ENCODE measurements around the gene ARMH4.

Gene ARMH4, protein sequence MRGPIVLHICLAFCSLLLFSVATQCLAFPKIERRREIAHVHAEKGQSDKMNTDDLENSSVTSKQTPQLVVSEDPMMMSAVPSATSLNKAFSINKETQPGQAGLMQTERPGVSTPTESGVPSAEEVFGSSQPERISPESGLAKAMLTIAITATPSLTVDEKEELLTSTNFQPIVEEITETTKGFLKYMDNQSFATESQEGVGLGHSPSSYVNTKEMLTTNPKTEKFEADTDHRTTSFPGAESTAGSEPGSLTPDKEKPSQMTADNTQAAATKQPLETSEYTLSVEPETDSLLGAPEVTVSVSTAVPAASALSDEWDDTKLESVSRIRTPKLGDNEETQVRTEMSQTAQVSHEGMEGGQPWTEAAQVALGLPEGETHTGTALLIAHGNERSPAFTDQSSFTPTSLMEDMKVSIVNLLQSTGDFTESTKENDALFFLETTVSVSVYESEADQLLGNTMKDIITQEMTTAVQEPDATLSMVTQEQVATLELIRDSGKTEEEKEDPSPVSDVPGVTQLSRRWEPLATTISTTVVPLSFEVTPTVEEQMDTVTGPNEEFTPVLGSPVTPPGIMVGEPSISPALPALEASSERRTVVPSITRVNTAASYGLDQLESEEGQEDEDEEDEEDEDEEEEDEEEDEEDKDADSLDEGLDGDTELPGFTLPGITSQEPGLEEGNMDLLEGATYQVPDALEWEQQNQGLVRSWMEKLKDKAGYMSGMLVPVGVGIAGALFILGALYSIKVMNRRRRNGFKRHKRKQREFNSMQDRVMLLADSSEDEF

DNA sequence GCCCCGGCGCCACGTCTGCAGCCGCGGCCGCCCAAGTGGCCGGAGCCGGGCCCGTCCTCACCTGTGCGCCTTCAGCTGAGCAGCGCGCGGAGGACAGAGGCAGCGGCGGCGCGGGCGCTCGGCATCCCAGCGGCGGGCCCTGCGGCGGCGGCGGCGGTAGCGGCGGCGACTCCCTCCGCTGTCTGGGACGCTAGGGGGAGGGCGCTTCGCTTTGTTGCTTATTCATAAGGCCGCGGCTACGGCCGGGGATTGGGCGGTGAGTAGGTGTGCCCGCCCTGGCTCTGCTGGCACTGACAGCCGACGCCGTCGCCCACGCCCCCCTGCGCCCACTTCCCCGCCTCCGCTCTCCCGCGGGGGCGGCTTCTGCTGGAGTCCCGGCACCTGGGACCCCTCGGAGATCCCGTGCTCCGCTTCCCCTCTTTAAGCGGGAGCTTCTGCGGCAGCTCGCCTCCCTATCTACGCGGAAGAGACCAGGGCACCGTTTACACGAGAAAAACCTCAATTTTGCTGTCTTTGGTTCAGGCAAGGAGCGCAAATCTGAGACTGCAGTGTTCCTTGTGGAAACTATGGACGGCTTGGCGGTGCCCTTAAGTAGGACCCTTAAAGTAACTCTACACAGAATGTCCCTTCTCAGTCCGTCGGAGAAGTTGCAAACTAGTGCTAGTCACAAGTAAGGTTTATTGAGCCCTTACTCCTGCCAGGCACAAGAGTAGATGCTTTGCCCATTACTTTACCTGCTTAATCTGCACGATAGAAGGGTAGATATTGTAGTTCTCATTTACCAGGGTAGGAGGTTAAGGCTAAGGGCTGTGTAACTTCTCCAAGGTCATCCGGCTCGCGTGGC is at the start of gene ARMH4:
ARMH4 (minus strand) TSS at position 200 of the 844 bp plus-strand sequence. CDS start 12,855 bp downstream, outside the sequence.
- DNase-seq (ENCODE audit: low spot score) = peak; percentile 92

DNA sequence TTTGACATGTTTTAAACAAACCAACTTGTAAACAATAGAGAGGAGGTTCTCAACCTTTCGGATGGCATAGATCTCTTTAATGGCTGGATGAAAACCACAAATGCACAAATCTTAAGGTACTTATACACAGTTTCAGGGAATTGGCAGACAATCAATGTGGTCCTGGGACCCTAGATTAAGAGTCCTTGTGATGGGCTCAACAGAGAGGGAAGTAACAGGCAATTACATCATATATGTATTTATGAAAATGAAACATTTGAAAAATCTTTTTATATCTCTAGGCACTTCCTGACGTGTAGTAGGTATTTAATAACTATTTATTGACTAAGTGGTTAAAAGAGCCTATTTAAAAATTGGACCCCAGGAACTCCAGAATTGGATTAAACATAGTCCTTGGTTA is 48.8 kb upstream of the ARMH4 start:
- no peak for DNase-seq (ENCODE audit: low spot score)

DNA sequence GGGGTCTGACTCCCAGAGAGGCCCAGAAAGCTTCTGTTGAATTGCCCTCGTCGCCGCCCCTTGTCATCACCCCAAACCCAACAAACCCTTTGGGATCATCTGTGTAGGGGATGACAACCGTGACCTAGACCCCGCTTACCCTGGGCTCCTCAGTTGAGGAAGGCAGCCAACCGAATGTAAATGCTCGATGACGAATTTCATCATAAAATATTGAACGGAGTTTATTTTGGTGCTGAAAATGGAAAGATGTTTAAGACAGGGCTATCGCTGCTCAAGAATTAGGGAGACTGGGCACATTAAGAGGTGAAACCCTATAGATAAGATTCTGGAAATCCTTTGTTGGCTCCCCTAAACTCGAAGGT is 48.4 kb upstream of the ARMH4 start:
- no peak for DNase-seq (ENCODE audit: low spot score)

DNA sequence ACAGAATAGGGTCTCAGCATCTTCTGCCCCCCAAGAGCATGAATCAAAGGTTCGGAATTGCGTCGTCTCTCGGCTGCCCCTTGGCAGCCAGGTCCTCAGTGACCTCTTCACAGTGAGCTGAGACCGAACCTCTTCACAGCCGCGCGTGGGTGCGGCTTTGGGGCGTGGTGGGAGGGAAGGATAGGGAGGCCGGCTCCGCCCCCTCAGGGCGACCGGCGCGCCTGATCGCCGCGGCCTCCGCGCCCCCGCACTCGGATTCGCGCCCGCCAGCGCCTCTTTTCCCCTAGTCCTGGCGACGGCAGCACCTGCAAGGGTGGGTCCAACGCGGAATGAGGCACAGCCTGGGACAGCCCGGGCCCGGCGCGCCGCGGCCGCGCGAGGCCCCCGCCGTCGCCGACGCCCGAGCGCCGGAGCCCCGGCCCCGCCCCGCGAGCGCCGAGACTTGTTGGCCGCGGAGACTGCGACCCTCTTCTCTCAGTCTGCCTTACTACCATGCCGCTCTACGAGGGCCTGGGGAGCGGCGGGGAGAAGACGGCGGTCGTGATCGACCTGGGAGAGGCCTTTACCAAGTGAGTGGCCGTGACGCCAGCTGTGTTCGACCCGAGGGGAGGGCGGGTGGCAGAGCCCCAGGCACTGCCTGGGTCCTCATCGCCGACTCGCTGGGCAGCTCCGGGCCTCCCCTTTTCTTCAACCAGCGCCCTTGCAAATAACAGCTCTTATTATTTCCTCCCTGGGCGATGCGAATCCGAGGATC is 47.9 kb upstream of the ARMH4 start, which contains the start of gene ACTR10:
ACTR10 (plus strand) TSS at position 424 of the 754 bp plus-strand sequence; CDS start at position 493, 69 bp downstream.
- DNase-seq (ENCODE audit: low spot score) = peak; percentile 94

DNA sequence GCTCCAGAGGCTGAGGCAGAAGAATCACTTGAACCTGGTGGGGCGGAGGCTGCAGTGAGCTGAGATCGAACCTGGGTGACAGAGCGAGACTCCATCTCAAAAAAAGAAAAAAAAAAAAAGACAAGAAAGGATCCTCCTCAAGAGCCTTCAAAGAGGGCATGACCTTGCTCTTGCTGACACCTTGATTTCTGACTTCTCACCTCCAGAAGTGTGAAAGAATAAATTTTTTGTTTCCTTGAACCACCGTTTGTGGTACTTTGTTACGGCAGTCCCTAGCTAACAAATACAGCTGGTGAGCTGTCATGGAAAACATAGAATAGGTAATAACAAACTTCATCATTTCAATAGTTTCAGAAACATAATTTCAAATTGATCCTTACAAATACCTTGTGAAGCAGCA is 46.1 kb upstream of the ARMH4 start:
- DNase-seq (ENCODE audit: low spot score) = no peak

DNA sequence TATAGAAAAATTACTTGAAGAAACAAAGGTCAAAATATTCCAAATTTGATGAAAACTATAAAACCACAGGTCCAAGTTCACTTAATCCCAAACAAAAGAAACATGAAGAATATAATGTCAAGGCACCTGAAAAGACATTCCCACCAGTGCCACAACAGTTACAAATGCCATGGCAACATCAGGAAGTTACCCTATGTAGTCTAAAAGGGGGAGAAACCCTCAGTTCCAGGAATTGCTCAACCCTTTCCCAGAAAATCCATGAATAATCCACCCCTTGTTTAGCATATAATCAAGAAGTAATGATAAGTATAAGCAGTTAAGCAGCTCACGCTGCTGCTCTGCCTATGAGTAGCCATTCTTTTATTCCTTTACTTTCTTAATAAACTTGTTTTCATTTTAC is 44.2 kb upstream of the ARMH4 start:
- DNase-seq (ENCODE audit: low spot score) = no peak

DNA sequence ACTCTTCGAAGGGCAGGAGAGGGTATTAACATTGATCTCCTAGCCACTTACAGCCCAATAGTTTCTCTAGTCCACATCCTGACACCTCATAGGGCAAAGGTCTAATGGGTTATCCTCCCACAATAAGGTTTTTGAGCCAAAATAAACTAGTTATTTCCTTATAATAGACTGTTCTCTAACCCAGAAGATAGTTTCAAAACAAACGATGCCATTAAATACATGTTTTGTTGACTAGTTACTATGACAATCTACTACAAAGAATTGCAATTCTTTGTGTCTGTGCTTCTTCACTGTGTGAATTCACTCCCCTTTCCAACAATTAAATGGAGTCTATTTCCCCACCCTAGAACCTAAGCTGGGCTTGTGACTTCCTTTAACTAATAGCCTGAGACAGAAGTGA is 41.5 kb upstream of the ARMH4 start:
- no peak for DNase-seq (ENCODE audit: low spot score)

DNA sequence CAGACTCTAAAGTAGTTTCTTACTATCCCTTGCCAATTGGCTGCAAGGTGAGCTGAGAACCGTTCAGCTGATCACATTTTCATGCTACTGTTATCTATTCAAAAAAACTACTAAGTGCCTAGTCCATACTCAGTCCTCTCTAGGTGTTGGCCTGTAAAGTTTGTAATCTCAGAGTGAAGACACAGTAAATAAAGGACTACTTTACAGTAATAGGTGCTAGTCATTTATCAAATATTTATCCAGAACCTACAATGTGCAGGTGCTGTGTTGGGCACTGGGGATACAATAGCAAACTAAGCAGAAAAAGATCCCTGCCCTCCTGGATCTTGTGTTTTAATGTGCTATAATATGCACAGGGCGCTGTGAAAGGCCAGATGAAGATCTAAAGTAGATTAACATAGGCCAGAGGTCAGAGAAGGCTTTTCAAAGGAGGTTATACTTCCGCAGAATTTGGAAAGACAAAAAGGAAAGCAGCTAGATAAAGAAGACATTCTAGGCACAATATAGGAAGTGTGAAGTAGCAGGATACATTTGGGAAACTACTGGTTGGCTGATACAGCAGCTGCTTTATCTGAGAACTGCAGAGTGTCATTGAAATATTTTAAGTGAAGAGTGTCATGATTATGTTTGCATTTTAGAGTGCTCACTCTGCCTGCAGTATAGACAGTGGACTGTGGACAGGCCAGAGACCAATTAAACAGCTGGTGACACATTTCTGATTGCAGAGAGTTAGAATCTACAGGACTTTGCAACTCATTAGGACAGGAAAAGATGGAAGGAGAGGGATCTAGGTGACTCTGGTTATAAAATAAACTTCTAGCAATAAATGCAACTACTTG is 40.0 kb upstream of the ARMH4 start:
- DNase-seq (ENCODE audit: low spot score) = no peak

DNA sequence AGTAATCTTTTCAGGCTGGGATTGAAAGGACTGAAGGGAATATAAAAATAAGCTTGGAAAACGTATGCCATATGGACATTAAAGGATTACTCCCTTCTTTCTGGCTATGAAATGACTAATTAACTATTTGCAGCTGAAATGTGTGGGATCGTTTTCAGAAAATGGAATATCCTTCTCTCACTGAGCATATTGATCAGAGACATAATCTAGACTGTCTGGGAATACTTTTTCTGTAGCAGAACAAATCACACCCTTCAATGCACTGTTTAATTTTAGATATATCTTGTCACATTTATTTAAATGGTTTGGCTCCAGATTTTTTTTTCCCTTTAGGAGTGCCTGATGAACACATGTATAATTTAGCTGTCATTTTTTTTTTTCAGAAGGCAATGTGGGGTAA is 37.2 kb upstream of the ARMH4 start:
- DNase-seq (ENCODE audit: low spot score) = no peak

DNA sequence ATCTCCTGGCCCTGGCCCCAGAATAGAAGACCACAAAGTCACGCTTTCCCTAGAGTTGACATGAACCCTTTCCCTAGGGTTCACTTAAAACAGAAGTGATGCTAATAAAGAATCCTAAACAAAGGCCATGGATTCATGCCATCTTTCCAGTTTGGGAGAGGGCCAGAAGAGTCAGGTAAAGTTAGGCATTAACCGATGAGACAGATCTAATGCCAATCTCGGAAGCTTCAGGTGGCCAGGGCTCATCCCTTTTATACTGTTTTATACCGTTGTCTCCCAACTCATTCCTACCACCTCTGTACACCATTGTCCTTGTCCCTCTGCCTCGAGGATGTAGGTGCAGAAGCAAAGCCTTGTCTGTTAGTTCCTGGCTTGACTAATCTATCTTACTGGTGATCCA is 25.1 kb upstream of the ARMH4 start:
- DNase-seq (ENCODE audit: low spot score) = no peak

DNA sequence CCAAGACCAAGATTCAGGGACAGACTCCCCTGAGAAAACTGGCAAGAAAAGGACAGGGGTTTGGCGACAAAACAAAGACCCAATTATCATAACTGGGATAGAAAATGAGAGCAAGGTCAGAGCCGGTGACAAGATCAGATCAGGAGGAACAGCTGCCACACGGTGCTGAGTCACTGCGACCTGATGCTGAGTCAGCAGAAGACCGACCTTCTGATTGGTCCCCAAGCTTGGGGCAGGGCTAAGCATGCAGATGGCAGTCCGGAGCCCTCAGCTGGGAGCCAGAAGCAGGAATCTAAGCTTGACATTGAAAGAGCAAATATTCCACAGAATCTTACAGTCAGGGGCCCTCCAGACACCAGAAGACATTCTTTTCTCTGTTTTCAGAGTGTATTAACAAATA is 19.1 kb upstream of the ARMH4 start:
- peak; percentile 95 for DNase-seq (ENCODE audit: low spot score)

DNA sequence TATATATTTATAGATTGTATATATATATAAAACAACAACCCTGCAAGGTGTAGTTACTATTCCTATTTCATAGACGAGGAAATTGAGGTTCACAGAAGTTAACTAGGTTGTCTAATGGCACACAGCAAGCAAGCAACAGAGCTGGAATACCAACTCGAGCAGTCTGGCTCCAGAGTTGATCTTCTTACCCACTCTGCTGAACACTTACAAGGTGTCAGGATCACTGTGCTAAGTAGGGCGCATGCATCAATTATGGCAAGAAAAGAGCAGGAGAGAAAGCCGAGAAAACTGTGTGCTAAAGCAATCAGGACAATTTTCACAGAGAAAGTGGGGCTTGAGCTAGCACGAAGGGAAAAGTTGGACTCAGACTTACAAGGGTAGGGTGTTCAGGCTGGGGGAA is 15.9 kb upstream of the ARMH4 start:
- no peak for DNase-seq (ENCODE audit: low spot score)

DNA sequence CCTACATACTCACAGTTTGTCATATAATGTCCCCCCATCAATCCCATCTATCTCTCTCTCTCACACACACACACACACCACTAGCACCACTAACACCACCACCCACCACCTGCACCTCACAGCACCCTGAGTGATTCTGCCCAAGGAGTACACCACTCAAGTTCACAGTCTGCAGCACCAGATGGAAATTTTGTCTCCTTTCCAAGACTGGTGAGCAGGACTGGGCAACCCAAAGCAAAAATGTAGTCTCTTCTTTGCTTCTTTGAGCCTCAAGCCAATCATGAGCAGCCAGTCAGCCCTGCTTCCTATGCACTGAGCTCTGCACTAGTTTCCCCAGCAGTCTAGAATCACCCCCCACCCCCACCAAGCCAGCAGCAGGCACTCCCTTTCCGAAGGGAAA is 15.0 kb upstream of the ARMH4 start:
- no peak for DNase-seq (ENCODE audit: low spot score)

DNA sequence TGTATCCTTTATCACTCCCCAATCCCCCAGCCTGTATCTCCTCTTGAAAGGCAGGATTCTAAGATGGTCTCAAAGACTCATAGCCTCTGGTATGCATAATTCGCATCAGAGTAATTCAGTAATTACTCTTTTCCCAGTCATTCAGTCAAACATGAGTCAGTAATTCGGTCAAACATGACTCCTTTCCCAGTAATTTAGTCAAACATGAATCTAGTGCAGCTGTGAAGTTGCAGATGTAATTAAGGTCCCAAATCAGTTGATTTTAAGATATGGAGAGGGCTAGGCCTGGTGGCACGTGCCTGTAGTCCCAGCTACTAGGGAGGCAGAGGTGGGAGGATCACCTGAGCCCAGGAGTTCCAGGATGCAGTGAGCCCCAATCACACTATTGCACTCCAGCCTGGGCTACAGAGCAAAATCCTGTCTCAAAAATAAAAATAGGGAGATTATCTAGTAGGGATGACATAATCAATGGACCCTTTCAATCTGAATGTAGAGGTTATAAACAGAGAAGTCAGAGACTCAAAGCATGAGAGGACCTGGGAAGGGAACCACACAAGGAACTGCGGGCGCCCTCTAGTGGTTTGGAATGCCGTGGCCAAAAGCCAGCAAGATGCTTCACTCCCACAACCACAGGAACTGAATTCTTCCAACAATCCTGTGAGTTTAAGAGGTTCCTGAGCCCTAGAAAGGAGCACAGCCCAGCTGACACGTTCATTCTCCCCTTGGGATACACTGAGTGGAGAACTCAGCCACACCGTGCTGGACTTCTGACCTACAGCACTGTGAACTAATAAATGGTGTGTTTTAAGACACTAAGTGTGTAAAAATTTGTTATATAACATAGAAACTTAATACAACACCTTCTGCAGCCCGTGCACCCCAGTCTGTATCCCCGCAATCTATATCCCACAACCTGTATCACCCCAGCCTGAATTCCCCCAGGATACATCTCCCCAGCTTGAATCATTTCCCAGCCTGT is 14.3 kb upstream of the ARMH4 start:
- DNase-seq (ENCODE audit: low spot score) = peak; percentile 75

DNA sequence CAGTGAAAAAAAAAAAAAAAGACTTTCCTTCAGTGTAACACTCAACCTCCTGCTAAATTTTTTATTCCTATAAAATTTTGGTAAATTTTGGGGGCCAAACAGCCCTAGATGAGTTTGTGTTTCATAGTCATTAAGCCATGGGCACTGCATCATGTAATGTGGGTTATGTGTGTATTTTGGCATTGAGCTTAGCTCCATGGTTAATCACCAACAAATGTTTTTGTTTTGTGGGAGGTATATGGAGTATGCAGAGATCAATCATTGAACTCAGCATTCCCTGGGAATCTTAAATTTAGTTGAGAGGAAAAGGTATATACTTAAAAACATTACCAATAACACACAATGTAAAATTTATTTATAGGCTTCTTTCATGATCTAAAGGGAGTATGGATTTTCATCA is 8.5 kb upstream of the ARMH4 start:
- no peak for DNase-seq (ENCODE audit: low spot score)

DNA sequence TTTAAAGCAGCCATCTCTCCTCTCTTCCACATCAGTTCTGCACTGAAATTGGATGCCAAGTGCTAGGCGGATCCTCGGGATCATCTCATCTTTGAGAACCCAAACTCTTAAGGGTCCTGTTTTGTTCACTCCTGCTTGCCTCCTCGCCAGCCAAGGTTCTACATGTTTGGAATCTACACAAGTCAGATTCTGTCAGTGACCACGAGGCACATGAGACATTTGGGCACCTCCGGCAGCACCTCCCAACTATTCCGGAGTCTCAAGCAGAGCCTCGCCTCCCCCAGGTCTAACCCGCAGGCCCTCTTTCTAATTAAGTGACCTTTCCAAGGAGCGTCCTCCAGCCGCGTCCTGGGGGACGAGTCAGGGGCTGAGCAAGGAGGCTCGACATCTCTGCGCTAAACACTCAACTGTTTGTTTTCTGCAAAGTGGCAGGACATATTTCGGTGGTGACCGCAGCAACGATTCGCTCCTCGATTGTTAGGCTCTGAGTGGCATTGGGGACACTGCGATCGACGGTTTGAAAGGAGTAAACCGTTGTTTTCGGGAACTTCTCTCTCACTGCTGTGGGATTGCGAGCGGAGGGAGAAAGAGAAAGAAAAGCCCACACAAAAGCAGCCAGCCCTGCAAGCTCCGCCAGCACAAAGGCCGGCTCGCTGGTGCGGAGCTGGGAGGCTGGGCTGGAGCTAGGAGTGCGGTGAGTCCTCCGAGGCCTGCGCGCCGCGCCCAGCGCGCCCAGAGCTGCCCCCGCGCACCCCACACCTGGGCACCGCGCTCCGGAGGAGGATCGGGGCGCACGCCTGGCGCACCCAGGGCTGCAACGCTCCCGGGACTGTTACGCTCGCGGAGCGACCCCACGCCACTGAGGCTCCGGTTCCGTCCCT is 640 bp downstream of the ARMH4 start:
- DNase-seq (ENCODE audit: low spot score) = peak; percentile 58

DNA sequence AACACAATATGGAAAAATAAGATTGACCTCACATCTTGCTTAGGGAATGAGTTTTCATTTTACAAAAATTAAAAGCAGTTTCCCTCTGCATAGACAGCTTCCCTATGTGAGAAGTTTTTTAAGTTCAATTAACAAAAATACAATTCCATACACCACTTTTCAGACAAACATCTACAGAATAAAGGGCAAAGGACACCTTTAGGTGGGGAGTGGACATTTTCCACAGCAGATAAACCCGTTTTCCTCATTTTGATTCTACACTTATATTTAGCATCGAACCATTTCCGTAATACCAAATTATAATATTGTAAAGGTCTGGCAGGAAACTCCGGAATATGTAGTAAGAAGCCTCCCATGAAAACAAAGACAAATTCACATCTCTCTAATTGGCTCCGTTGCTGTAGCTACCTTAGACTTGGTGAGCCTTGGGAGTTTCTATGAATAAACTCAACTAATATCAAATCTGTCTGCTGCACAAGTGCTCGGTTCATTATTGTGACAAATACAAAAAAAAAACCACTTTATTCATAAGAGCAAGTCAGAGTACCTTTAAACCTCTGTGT is 1.7 kb downstream of the ARMH4 start:
- no peak for DNase-seq (ENCODE audit: low spot score)

DNA sequence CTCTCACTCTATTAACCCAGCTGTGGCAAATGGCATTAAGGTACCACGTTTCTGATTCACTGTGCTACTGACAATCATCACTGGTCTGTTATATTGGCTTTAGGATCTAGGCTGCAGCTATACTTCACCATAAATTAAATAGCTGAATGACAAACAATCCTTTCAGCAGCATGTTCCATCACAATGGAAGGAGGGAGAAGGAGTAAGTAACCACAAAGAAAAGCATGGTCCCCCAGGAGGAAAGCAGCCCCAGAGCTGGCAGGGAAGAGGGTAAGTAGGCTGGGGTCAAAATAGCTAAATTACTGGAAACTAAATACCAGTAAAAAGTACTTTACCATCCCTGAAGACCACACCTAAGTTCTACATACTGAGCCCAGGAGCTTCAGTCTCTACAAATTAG is 2.8 kb downstream of the ARMH4 start:
- no peak for DNase-seq (ENCODE audit: low spot score)

Data from AG20443 (cell line).